HG02642 (cell line): ENCODE measurements around the gene NDFIP1.
"Not testable (repeated sequence)": the region's sequence is repeated elsewhere in the genome, so short reads cannot be mapped to it uniquely, and the experiment has no call there.

Source experiments
- ATAC-seq: cut with Tn5 transposase; IDR thresholded peaks from one replicate; pipeline ENCODE4 v1.9.1; 2021; ENCODE audit warnings: mild to moderate bottlenecking; ENCODE audit not compliant: unreplicated experiment, poor library complexity

Gene NDFIP1

DNA sequence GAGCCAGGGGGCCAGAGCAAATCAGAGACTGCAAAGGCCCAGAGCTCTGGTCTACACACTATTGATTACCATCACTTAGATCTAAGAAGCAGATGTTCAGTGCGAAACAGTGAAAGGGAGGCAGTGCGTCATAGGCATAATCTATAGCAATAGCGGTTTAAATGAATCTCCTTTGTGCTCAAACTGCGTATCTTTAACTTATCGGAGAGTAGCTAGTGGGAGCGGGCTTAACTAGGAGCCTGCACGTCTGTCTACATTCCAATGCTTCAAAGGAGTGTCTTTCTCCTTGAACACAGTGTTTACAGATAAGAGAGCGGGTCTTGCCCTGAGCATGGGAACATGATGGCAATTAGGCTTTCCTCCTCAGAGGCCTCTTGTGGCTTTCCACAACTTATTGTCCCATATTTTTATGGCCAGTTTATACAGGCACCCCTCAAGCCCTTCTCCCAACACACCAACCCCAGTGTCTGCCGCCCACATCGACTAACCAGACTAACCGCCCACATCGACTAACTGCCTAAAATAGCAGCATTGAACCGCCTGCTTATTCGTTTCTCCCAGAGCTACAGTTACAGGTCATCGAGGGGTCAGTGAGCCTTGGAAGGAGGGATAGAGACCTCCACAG, 19.6 kb upstream of the NDFIP1 start:
- not testable (repeated sequence) for ATAC-seq

DNA sequence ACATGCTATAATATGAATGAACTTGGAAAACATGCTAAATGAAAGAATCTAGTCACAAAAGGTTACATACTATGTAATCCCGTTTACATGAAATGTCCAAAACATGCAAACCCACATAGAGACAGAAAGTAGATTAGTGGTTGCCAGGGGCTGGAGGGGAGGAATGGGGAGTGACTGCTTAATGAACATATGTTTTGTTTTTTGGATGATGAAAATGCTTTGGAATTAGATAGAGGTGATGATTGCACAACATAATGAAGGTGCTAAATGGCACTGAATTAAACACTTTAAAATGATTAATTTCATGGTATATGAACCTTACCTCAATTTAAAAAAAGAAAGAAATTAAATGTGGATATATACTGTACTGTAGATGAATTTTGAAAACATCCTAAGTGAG, 17.6 kb upstream of the NDFIP1 start:
- no peak for ATAC-seq

DNA sequence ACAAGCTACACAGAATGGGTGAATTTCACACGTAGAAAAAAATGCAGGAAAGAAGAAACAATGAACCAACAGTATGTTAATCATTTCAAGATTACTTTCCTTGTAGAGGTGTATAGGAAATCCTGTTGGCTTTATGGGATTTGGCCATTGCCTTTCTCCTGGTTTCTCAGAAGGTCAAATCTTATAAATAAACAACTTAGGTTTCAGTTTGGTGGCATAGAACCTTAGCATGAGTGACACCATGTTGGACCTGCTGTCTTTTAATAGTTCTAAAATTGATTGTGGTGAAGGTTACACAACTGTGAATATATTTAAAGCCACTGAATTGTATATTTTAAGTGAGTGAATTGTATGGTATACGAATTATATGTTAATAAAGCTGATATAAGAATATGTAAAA, 16.7 kb upstream of the NDFIP1 start:
- no peak for ATAC-seq

DNA sequence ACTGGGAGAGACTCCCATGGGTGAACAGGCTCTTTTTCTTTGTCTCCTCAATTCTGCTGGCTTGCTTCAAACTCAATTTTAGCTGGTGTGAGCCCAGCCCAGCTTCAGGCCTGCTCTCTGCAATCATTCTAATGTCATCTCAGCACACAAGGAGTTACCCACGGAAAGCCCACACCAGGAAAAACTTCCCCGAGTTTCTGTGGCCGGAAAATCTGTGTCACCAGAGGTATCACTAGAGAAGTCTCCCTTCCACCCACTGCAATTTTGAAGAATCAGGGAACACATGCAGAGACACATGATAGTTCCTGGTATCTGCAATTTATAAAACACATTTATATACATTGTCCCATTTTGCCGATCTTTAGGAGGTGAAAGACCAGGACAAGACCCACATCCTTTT, 13.5 kb upstream of the NDFIP1 start:
- no peak for ATAC-seq

DNA sequence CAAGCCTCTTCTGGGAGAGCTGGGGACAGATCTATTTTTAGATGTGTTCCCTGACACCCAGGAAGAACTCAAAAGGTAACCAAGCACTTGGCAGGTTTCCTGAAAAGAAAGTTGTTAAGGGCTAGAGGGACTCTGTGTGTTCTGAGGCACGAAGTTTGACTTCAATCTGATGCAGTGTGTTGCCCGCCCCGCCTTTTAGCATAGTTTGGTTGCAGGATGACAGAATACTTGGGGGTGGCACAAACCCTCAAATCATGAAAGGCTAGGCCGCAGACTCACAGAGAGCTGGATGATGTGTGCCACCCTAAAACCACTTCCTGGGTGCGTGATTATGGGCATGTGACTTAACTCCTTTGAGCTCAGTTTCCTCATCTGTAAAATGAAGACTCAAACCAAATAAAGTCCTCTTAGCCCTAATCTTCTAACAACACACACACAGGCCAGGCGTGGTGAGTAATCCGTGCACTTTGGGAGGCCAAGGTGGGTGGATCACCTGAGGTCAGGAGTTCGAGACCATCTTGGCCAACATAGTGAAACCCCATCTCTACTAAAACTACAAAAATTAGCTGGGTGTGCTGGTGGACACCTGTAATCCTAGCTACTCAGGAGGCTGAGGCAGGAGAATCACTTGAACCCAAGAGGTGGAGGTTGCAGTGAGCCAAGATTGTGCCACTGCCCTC, 12.8 kb upstream of the NDFIP1 start:
- ATAC-seq, result peak; percentile 60

DNA sequence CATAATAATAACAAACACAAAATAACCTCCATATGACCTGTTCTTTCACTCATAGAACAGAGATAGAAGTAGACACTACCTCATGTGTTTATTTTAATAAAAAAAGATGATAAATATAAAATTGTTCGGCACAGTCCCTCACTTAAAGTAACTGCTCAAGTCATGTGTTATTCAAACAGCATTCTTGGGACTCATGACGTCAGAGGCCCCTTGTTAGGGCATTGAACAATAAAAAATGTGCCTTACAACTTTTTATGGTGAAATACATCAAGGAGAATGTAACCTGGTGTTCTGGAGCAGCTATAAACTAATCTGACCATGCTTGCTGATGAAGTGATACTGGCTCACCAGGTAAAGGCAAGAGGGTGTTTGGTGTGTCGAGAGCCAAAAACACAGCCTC, 12.2 kb upstream of the NDFIP1 start:
- ATAC-seq, result no peak

DNA sequence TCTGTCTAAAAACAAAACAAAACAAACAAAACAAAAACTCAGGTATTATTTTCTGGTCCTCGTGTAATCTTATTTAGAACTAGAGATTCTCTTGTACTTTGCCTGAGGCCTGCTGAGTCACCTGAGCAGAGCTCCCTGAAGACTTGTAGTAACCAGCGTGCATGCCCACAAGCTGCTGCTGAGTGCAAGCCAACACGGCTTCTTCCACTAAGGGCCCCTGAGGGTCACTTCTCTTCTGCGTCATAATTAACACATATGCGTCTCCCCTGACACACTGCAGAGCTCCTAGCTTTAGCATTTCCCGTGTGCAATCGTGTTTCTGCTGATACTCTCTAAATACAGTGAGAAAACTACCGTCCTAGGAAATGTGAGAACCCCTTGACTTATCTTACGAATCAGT, 10.9 kb upstream of the NDFIP1 start:
- ATAC-seq, result no peak

DNA sequence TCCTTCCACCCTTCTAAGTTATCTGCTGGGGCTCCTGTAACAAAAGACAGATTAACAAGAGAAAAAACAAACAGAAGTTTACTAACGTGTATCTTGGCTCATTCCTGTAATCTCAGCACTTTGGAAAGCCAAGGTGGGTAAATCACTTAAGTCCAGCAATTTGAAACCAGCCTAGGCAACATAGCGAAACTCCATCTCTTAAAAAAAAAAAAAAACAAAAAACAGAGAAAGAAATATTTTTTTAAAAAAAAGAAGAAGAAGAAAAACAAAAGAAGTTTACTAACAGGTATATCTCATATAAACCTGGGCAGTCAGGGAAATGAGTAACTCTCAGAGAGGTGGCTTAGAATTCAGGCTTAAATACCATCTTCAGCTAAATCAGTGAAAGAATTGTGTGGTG, 10.3 kb upstream of the NDFIP1 start:
- no peak for ATAC-seq

DNA sequence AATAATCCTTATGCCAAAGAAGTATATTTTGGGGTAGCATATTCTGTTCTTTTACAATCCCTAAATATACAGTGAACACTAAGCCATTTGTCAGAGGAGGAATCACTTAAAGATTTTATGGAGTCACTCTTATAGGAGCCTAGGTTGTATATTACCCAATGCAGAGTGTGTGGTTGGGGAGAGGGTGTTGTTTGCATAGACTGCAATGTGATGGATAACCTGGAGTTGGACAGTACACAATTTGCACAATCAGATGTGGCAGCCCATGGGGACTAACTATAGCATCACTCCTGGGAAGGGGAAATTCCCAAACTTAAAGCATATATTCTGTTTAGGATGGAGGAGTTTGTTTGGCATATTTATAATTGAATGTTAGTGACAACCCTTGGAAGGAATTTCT, 9.6 kb upstream of the NDFIP1 start:
- ATAC-seq, result no peak

DNA sequence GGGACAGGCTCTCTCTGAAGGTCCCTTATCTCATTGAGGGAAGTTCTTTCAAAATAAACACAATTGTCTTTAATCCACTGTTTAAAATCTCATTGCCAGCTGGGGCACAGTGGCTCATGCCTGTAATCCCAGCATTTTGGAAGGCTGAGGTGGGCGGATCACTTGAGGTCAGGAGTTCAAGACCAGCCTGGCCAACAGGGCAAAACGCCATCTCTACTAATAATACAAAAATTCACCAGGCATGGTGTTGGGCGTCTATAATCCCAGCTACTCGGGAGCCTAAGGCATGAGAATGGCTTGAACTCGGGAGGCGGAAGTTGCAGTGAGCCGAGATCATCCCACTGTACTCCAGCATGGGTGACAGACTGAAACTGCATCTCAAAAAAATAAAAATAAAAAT, 8.3 kb upstream of the NDFIP1 start:
- no peak for ATAC-seq

DNA sequence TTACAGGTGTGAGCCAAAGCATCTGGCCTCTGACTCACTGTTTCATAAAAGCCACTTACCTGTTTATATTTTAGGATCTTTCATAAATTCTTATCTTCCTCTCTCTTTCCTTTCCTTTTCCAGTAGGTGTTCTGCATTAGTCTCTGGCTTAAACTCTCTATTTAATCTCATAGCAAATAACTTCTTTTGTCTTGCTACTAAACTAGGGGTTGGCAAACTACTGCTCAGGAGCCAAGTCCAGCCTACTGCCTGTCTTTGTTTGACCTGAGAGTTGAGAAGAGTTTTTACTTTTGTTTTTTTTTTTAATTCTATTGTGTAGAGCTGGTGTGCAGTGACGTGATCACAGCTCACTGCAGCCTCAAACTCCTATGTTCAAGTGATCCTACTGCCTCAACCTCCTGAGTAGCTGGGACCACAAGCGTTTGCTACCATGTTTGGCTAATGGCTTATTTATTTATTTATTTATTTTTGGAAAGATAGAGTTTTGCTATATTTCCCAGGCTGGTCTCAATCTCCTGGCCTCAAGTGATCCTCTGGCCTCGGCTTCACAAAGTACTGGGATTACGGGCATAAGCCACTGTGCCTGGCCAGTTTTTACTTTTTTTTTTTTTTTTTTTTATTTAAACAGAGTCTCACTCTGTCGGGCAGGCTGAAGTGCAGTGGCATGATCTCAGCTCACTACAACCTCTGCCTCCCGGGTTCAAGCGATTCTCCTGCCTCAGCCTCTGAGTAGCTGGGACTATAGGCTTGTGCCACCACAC, 5.4 kb upstream of the NDFIP1 start:
- ATAC-seq, result no peak

DNA sequence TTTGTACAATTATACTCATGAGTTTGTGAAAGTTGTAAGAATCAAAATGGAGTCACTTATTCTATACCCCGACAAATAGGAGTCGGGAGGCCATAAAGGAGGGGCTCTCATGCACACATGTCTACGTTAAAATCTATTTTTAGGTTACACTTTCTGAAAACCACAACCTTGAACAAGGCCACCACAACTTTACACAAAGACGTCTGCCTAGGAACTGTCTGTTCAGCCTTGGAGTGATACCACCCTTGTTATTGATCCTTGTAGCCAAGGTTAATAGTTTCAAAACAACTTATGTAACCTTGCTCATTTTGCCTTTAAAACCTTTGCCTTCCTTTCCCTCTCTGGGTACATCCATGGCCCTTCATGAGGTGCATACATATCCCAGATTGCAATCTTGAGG, 4.1 kb upstream of the NDFIP1 start:
- ATAC-seq, result no peak

DNA sequence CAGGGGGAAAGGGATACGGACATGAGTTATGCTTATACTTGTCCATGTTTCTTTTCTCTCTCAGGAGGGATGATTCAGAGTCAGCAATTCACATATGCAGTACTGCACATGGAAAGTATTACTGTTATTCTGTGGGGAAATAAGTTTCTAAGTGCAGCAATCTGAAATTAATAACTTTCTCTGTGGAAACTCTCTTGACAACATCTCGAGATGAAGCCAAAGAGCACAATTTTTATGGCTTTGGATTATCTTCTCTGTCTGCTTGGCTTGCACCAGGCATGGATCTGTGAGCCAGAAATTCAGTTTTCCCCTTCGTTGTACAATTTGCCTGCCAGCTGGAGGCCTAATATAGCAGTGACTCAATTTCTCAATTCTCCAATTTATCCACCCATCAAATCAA, 2.5 kb upstream of the NDFIP1 start:
- no peak for ATAC-seq

DNA sequence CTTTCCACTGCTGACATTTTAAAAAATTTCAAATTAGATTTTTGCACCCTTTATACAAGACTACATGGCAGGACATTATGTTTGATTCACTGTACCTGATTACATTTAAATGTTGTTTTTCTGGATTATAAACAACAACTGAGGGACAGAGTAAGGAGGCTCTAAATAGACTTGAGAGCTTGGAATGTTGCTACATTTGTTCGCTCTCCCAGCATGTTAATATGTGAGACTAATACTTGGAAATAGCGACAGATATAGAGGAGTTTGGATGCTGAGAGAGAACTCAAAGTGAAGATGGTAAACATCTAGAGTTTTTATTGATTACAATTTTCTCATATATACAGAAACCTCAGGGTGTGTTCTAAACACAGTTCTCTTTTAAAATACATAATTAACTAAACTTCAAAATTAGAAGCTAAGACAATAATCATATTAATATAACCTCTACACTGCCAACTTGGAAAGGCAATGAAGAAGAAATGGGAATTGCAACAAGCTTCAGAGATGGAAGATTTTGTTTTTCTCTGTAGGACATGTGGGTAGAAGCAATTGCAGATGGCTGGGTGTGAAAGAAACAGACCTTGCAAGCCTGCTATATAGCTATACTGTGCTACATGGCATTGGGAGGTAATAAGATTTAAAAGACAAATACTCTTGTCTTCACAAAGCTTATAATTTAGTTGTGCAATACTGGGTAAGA, 1.4 kb upstream of the NDFIP1 start:
- no peak for ATAC-seq

DNA sequence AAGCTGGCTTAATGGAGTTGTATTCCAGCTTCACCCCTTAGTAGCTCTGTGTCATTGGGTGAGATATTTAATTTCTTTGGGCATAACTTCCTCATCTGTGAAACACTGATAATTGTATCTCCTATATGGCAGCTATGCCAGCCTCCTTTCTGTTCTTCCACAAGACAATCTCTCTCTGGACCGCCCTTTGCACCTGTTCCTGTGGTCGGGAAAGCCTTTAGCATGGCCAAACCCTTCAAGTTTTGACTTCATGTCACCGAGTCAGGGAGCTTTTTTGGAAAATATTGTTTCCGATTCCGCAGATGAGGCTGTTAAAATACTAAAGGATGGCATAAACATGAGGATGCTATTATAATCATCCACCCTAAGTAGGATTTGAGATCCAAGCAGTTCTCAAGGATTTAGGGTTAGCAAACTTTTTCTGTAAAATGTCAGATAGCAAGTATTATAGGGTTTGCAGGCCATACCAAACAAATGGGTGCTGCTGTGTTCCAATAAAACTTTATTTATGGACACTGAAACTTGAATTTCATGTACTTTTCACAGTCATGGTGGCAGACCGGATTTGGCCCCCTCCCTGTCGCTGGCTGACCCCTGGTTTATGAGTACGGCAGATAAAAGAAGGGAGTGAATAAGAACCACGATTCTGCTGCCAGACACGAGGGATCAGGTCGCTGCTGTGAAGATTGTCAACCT, 695 bp upstream of the NDFIP1 start:
- ATAC-seq, result no peak

DNA sequence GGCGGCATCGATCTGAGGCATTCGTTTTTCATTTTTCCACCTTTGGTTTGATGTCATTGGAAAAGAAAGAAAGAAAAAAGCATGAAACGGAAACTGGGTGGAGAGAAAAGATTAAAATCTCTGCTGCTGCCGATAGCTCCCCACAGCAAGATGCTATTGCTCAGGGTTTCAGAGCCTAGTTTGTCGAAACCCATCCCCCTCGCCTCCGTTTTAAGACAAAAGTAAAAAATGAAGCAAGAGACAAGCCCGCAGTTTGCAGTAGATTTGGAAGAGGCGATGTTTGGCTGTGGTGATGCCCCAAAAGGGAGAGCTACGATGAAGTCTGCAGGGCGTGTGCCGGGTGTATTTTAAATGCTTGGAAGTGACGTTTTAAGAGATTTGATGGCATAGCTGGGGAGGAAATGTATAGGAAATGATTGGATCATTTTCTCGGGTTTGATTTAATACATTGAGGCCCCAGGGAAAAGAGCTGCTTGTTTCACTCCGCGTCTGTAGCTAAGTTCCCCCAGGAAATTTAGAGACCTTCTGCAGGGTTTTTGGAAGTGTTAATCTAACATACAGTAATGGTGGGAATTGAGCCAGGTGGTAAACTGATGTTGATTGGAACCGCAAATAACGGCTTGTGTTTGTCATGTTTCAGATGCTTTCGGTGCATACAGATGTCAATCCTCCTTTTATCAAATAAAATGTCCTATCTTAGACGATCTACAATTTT, 909 bp downstream of the NDFIP1 start:
- peak; percentile 5 for ATAC-seq

DNA sequence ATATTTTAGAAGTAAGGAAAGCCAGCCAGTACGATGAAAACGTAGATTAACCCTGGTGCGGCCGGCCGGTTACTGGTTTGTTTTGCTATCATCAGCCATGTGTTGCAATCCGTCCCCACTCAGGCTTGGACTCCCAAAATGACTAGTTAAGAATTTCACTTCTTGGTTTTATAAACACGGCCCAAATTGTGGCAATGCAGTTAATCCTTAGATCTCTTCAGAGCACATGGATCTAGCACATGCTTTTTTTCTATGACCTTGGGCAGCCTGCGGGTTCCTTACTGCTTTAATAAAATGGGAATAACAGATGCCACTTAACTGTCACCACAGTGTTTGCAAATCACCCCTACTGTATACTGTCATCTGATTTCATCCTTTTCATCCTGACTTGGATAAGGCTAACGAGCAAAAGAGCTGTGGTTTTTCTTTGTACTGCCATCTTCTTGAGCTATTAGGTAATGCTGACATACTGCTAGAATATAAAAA, 1.5 kb downstream of the NDFIP1 start:
- ATAC-seq, result no peak

DNA sequence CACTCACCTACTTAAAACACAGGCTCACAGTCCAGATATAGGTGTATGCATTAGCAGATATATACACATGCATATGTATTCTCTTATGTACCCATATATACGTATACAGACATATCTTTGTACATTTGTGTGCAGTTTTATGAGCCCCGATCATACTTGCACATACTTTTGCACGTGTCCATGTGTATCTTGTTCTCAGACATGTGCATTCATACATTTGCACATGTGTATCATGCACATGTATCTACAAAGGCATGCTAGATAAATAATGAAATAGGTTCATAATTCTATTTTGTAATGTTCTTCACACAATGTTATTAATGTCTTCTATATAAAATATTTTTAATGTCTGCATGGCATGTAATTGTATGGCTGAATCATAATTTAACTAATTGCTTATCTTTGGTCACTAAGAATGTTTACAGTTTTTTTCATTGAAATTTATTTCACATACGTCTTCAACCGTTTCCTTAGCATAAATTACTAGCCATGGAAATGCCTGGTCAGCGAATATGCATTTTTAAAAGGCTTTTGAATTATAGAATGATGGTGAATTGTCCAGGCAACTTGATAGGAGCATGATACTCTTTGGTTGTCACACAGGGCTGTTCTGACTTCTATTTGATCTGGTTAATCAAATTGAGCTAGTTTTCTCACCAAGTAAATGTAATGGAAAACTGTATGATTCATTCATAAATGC, 2.6 kb downstream of the NDFIP1 start:
- ATAC-seq, result no peak

DNA sequence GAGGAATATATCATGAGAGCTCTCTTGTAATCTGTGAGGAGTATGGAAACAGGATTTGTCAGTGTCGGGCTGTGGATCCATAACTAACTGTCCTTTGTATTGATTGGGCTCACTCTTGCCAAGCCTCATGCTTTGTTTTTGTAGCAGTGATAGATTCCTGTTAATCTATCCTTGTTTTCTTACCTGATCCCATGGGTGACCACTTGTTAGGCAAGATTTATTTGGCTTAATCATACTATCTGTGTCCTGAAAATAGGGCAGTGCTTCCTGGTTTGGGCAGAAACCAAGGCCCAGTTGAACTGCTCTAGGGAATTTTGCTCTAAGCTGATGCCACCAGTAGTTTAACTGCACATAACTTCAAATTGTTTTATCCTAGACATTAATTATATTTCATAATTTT, 6.1 kb downstream of the NDFIP1 start:
- ATAC-seq, result no peak
